ENCODE measurements around the gene LCT. TPM values are rescaled to one million over a fixed set of nuclear protein-coding genes. Genes with fewer than 3 reads are reported as not detected.
A peak's percentile ranks its signal among the peaks of the same experiment; 100 is the strongest.

LCT gene
- total and polyA plus RNA-seq, 2 of the 13 experiments (the other 11 are each of a cell fraction or from before 2014, with no cell fraction given) = not detected

- TF ChIP-seq ZNF704 (CRISPR knock-in tag; IDR thresholded peaks at IDR 0.05; ENCODE audit: borderline replicate concordance) (peak; percentile 92; the same call in 1 of the 2 replicates), SP4 (CRISPR knock-in tag; IDR thresholded peaks at IDR 0.05) (peak; percentile 81), FOSL1 (CRISPR knock-in tag; IDR thresholded peaks at IDR 0.05; ENCODE audit: borderline replicate concordance) (peak; percentile 93), SAP130 (CRISPR knock-in tag; IDR thresholded peaks at IDR 0.05; ENCODE audit: low read depth) (peak; percentile 89), GLI4 (CRISPR knock-in tag; IDR thresholded peaks at IDR 0.05; ENCODE audit: borderline replicate concordance) (peak; percentile 86; the same call in 1 of the 2 replicates), HNRNPL (IDR thresholded peaks at IDR 0.05; ENCODE audit: low read depth, low read length) (no peak; the same call in 1 of the 2 replicates), ZNF556 (CRISPR knock-in tag; IDR thresholded peaks at IDR 0.05; ENCODE audit: borderline replicate concordance) (peak; percentile 67; the same call in 1 of the 2 replicates), ZNF652 (CRISPR knock-in tag; IDR thresholded peaks at IDR 0.05; ENCODE audit: borderline replicate concordance, low read depth) (no peak), KLF16 (CRISPR knock-in tag; IDR thresholded peaks at IDR 0.05) (peak in 1 of 2 experiments; percentile 86; a peak in 2 of 4 replicates), ZNF180 (CRISPR knock-in tag; IDR thresholded peaks at IDR 0.05; ENCODE audit: borderline replicate concordance, low read depth) (0 out of 2 replicates have a peak, but pooled peaks have one; percentile 23), ZBTB49 (CRISPR knock-in tag; IDR thresholded peaks at IDR 0.05; ENCODE audit: borderline replicate concordance) (no peak), AKAP8 (CRISPR knock-in tag; IDR thresholded peaks at IDR 0.05) (peak; percentile 45; the same call in 1 of the 2 replicates), KMT2B (CRISPR knock-in tag; IDR thresholded peaks at IDR 0.05) (peak; percentile 85; the same call in 1 of the 2 replicates), ZNF678 (CRISPR knock-in tag; IDR thresholded peaks at IDR 0.05) (peak; percentile 37; the same call in 1 of the 2 replicates), ZSCAN9 (CRISPR knock-in tag; IDR thresholded peaks at IDR 0.05; ENCODE audit: borderline replicate concordance) (peak; percentile 62; the same call in 1 of the 2 replicates), ZBTB38 (CRISPR knock-in tag; IDR thresholded peaks at IDR 0.05) (peak; percentile 56; the same call in 1 of the 2 replicates), NCOA5 (CRISPR knock-in tag; IDR thresholded peaks at IDR 0.05) (no peak), ZNF383 (CRISPR knock-in tag; IDR thresholded peaks at IDR 0.05; ENCODE audit: borderline replicate concordance) (no peak), SP5 (CRISPR knock-in tag; IDR thresholded peaks at IDR 0.05; ENCODE audit: borderline replicate concordance, low read depth) (peak; percentile 85), MBNL3 (CRISPR knock-in tag; conservative IDR thresholded peaks at IDR 0.05) (no peak), JARID2 (CRISPR knock-in tag; IDR thresholded peaks at IDR 0.05; ENCODE audit: insufficient replicate concordance) (no peak), KLF11 (CRISPR knock-in tag; IDR thresholded peaks at IDR 0.05) (no peak), E2F5 (CRISPR knock-in tag; conservative IDR thresholded peaks at IDR 0.05) (no peak), ZNF512 (CRISPR knock-in tag; IDR thresholded peaks at IDR 0.05) (no peak)
These were observed 95.3 kb downstream of the LCT start, which contains the start of gene UBXN4 (continued) for GRCh38 chr2:135741395-135742324.

All from HepG2 (cell line).